HFFc6 (cell line): ENCODE measurements around the gene VAV3. TPM values are rescaled to one million over a fixed set of nuclear protein-coding genes. Genes with fewer than 3 reads are reported as not detected.

Source experiments
- DNase-seq: peaks from one replicate; pipeline ENCODE4 v3.0.0-alpha.2; 2018
- H3K27ac Mint-ChIP-seq: 2 replicates; pipeline ENCODE4 v1.8.0; 2020; ENCODE audit warnings: mild to moderate bottlenecking, mixed read lengths
- H3K27me3 Mint-ChIP-seq: 2 replicates; pipeline ENCODE4 v1.8.0; 2021; ENCODE audit warnings: mild to moderate bottlenecking, moderate library complexity, mixed read lengths; ENCODE audit not compliant: insufficient read depth
- H3K36me3 Mint-ChIP-seq: 2 replicates; pipeline ENCODE4 v1.8.0; 2021; ENCODE audit warnings: low read depth, mixed read lengths
- H3K4me1 Mint-ChIP-seq: 2 replicates; pipeline ENCODE4 v1.8.0; 2020; ENCODE audit warnings: low read depth, mixed read lengths
- H3K4me3 Mint-ChIP-seq: 2 replicates; pipeline ENCODE4 v1.8.0; 2020; ENCODE audit warnings: mild to moderate bottlenecking, moderate library complexity, mixed read lengths
- H3K9me3 Mint-ChIP-seq: 2 replicates; pipeline ENCODE4 v1.8.0; 2020; ENCODE audit warnings: mild to moderate bottlenecking, mixed read lengths
- total RNA-seq, 6 experiments: library from RNA; stranded (reverse); fragmentation: NEBNext Ultra II Directional; extraction: Animal tissue kit (Norgen Biotek cat#: 25700); gene quantifications; 2 replicates in 1 of 6; 3 replicates in 5 of 6; pipeline ENCODE4 v1.2.3, GENCODE V29; 2021
- TF ChIP-seq, protein P1 (sequence below): fragments of 200-600 bp; sonication (generic); IDR thresholded peaks from 2 replicates; pipeline ENCODE4 v1.5.0; 2021; ENCODE audit warnings: antibody characterized with exemption, mild to moderate bottlenecking

Gene VAV3
- total RNA-seq, 6 experiments from 2014 or later, result not detected

DNA sequence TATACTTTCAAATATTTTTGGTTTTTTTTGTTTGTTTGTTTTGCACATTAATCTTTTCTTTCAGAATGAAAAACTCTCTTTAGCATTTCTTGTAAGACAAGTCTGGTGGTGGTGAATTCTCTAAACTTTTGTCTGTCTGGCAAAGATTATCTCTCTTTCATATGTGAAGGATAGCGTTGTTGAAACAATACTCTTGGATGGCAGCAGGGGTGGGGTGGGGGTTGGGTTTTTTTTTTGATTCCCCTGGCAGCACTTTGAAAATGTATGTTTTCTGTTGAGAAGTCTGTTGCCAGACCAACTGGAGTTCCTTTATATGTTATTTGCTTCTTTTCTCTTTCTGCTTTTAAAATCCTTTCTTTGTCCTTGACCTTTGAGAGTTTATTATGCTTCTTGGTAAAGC, 160.2 kb downstream of the VAV3 start:
- Mint-ChIP-seq H3K36me3 (no peaks in the 10 kb centered on the region), H3K4me1 (no peaks in the 10 kb centered on the region), H3K27me3 (no peaks in the 10 kb centered on the region), H3K9me3 (no peaks in the 10 kb centered on the region), H3K4me3 (no peak overlapping the region), H3K27ac (no peak overlapping the region)
- TF ChIP-seq, protein P1, sequence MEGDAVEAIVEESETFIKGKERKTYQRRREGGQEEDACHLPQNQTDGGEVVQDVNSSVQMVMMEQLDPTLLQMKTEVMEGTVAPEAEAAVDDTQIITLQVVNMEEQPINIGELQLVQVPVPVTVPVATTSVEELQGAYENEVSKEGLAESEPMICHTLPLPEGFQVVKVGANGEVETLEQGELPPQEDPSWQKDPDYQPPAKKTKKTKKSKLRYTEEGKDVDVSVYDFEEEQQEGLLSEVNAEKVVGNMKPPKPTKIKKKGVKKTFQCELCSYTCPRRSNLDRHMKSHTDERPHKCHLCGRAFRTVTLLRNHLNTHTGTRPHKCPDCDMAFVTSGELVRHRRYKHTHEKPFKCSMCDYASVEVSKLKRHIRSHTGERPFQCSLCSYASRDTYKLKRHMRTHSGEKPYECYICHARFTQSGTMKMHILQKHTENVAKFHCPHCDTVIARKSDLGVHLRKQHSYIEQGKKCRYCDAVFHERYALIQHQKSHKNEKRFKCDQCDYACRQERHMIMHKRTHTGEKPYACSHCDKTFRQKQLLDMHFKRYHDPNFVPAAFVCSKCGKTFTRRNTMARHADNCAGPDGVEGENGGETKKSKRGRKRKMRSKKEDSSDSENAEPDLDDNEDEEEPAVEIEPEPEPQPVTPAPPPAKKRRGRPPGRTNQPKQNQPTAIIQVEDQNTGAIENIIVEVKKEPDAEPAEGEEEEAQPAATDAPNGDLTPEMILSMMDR, result no peak
- DNase-seq, result no peak

DNA sequence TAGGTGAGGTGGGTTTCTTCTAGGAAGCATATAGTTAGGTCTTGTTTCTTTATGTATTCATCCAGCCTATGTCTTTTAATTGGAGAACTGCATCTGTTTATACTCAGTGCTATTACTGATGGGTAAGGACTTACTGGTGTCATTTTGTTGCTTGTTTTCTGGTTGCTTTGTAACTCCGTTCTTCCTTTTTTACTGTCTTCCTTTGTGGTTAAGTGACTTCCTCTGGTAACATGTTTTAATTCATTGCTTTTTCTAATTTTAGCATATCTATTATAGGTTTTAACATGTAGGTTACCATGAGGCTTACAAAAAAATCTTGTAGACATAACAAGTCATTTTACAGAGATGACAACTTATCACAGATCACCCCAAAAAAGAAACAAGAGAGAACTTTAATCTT, 160.8 kb downstream of the VAV3 start:
- Mint-ChIP-seq H3K36me3 (no peaks in the 10 kb centered on the region), H3K4me1 (no peaks in the 10 kb centered on the region), H3K27me3 (no peaks in the 10 kb centered on the region), H3K4me3 (no peak overlapping the region), H3K9me3 (no peaks in the 10 kb centered on the region), H3K27ac (no peak overlapping the region)
- no peak for DNase-seq
- TF ChIP-seq, protein P1, result no peak

DNA sequence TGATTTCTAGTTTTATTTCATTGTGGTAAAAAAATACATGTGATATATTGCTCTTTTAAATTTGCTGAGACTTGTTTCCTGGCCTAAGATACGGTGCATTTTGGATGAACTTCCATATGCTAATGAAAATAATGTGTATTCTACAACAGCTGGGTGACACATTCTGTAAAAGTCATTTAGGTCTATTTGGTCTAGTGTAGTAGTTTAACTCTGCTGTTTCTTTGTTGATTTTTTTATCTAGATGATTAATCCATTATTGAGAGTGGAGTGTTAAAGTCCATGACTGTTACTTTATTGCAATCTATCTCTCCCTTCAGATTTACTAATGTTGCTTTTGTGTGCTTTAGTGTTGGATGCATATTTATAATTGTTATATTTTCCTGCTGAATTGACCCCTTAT, 161.4 kb downstream of the VAV3 start:
- Mint-ChIP-seq H3K27ac (no peak overlapping the region), H3K4me1 (no peaks in the 10 kb centered on the region), H3K9me3 (no peaks in the 10 kb centered on the region), H3K4me3 (no peak overlapping the region), H3K27me3 (no peaks in the 10 kb centered on the region), H3K36me3 (no peaks in the 10 kb centered on the region)
- DNase-seq, result no peak
- TF ChIP-seq, protein P1, result no peak

DNA sequence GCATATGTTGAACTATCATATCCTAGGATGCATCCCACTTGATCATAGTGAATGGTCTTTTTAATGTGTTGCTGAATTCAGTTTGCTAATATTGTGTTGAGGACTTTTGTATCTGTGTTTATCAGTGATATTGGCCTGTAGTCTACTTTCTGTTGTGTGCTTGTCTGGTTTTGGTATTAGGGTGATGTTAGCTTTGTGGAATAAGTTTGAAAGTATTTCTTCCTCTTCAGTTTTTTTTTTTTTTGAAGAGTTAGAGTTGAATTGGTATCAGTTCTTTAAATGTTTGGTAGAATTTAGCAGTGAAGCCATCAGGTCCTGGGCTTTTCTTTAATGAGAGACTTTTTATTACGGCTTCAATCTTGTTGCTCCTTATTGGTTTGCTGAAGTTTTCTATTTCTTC, 162.3 kb downstream of the VAV3 start:
- DNase-seq, result no peak
- H3K9me3 Mint-ChIP-seq, result no peaks in the 10 kb centered on the region
- H3K36me3 Mint-ChIP-seq, result no peaks in the 10 kb centered on the region
- TF ChIP-seq, protein P1, result no peak
- no peaks in the 10 kb centered on the region for H3K4me1 Mint-ChIP-seq
- no peak overlapping the region for H3K4me3 Mint-ChIP-seq
- no peak overlapping the region for H3K27ac Mint-ChIP-seq
- H3K27me3 Mint-ChIP-seq, result no peaks in the 10 kb centered on the region; the same call in 1 of the 2 replicates

DNA sequence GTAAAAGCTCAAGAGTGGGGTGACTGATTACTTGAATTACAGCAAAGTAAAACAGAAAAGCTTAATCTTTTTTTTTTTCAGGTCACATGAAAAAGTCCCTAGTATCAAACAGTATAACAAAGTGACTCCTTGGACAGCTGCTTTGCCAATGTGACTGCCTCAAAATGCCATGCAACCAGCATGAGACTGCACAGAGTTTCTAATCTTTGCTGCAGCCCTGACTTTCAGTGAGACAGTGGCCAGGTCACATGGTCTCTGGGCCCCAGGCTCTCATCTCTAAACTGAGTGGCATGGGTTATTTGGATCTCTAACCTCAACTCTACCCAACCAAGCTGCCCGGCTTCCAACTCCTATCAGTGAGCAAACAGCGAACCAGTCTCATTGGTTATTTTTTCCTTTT, 169.0 kb downstream of the VAV3 start:
- H3K27me3 Mint-ChIP-seq, result no peaks in the 10 kb centered on the region; the same call in 1 of the 2 replicates
- H3K4me3 Mint-ChIP-seq, result no peak overlapping the region
- no peak overlapping the region for H3K27ac Mint-ChIP-seq
- DNase-seq, result no peak
- H3K4me1 Mint-ChIP-seq, result no peaks in the 10 kb centered on the region
- no peaks in the 10 kb centered on the region for H3K36me3 Mint-ChIP-seq
- TF ChIP-seq, protein P1, result no peak
- H3K9me3 Mint-ChIP-seq, result no peaks in the 10 kb centered on the region

DNA sequence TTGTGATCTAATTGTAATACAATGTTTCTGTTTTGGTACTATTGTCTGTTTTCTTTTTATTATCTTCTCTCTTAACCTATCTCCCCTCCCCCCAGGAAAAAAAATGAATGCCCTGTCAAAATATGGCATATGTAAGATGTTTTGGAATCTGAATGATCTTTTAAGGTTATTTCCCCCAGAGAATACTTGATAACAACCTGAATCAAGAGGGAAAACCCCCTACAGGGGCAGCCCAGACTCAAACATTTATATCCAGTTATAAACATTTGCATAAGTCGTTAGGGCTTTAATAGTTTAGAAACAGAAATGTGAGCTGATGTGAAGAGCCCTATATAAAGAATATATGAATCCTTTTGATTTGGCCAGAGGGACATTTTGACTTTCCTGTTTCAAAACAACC, 169.5 kb downstream of the VAV3 start:
- Mint-ChIP-seq H3K9me3 (no peaks in the 10 kb centered on the region), H3K27ac (no peak overlapping the region), H3K4me3 (no peak overlapping the region), H3K27me3 (no peaks in the 10 kb centered on the region; the same call in 1 of the 2 replicates), H3K36me3 (no peaks in the 10 kb centered on the region), H3K4me1 (no peaks in the 10 kb centered on the region)
- TF ChIP-seq, protein P1, result no peak
- no peak for DNase-seq
